ENCODE results near the gene RNF152.

Gene RNF152

DNA sequence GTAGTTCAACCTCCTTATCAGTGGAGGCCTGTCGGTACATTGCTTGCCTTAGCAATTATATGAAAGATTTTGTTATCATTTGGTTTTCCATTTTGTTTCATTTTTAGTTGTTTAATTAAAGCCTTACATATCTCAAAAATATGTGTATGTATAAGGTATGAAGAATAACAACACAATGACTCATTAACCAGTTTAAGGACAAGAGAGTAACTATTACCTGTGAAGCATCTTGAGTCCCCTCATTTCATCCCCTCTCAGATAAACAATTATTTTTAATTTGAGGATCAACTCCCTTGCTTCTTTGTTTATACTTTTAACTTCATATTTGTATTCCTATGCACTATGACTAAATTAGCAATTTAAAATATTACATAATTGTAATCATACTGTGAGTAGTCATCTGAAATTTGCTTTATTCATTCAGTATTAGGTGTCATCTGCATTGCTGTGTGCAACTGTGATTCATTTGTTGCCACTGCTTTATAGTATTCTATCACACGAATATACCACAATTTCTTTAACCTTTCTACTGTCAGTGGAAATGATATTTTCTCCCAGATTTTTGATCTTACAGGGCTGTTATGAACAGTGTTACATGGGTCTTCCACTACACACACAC is 126.4 kb downstream of the RNF152 start:
- H3K4me2 ChIP-seq (ENCODE audit: low read length), result no peak overlapping the region
- H3K27me3 ChIP-seq (ENCODE audit: control insufficient read depth, insufficient read depth, low read length), result no peaks in the 10 kb centered on the region
- no peaks in the 10 kb centered on the region for H3K4me1 ChIP-seq (ENCODE audit: control insufficient read depth, insufficient read depth, low read length)
- H3K4me3 ChIP-seq (ENCODE audit: low read length), result no peak overlapping the region
- H3K9ac ChIP-seq (ENCODE audit: low read depth, low read length), result no peak overlapping the region
- no peaks in the 10 kb centered on the region for H3K9me3 ChIP-seq (replicated peaks; ENCODE audit: low read length)
- no peaks in the 10 kb centered on the region for H3K36me3 ChIP-seq (ENCODE audit: insufficient read depth, low read length)

GRCh38 chr18:61765097-61765496 is 127.7 kb downstream of the RNF152 start:
- Histone ChIP-seq H3K4me1 (ENCODE audit: control insufficient read depth, insufficient read depth, low read length) (no peaks in the 10 kb centered on the region), H3K36me3 (ENCODE audit: insufficient read depth, low read length) (no peaks in the 10 kb centered on the region), H3K9me3 (replicated peaks; ENCODE audit: low read length) (no peaks in the 10 kb centered on the region), H3K4me3 (ENCODE audit: low read length) (no peak overlapping the region), H3K4me2 (ENCODE audit: low read length) (no peak overlapping the region), H3K27me3 (ENCODE audit: control insufficient read depth, insufficient read depth, low read length) (no peaks in the 10 kb centered on the region), H3K9ac (ENCODE audit: low read depth, low read length) (no peak overlapping the region)

DNA sequence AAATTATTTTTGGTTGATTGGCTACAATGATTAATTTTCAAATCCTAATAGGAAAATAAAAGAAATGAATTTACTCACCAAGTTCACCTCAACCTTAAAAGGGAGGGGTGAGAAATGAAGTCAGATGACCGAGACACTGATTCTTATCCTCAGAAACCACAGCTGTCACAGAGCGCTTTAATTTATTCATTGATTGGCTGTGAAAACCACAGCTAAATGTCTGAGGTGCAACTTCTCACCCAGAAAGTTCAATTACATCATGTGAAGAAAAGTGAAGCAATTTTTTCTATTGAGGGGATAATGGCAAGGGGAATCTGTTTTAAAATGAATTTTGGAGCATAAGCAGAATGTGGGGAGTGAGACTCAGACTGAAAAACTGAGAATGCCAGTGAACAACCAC is 128.4 kb downstream of the RNF152 start:
- no peak overlapping the region for H3K9ac ChIP-seq (ENCODE audit: low read depth, low read length)
- H3K27me3 ChIP-seq (ENCODE audit: control insufficient read depth, insufficient read depth, low read length), result no peaks in the 10 kb centered on the region
- H3K36me3 ChIP-seq (ENCODE audit: insufficient read depth, low read length), result no peaks in the 10 kb centered on the region
- H3K4me2 ChIP-seq (ENCODE audit: low read length), result no peak overlapping the region
- H3K4me3 ChIP-seq (ENCODE audit: low read length), result no peak overlapping the region
- no peaks in the 10 kb centered on the region for H3K4me1 ChIP-seq (ENCODE audit: control insufficient read depth, insufficient read depth, low read length)
- no peaks in the 10 kb centered on the region for H3K9me3 ChIP-seq (replicated peaks; ENCODE audit: low read length)

DNA sequence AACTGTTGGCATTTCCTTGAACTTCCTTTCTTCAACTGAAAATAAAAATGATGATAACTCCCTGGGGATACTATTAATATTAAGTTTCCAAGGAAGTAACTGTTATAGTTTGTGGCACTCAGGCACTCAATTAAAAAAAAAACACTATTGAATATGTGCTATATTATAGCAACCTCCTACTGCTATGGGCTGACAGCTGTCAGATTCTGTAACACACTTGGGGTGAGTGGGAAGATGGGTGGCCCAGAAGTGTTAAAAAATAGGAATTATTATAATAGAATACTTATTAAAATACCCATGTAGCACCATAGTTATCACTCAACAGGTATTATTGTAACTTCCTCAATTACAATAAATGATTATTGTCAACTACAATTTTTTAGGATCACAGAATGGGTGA is 130.9 kb downstream of the RNF152 start:
- Histone ChIP-seq H3K27me3 (ENCODE audit: control insufficient read depth, insufficient read depth, low read length) (no peaks in the 10 kb centered on the region), H3K4me1 (ENCODE audit: control insufficient read depth, insufficient read depth, low read length) (no peaks in the 10 kb centered on the region), H3K36me3 (ENCODE audit: insufficient read depth, low read length) (no peaks in the 10 kb centered on the region), H3K4me3 (ENCODE audit: low read length) (no peak overlapping the region), H3K4me2 (ENCODE audit: low read length) (no peak overlapping the region), H3K9me3 (replicated peaks; ENCODE audit: low read length) (no peaks in the 10 kb centered on the region), H3K9ac (ENCODE audit: low read depth, low read length) (no peak overlapping the region)
